IMR-90 (cell line): Measurements from ENCODE around the gene MYH11. TPM values are rescaled to one million over a fixed set of nuclear protein-coding genes. Genes with fewer than 3 reads are reported as not detected.

ENCODE experiments used
- ATAC-seq: fragments of 200-7000 bp; cut with Tn5 transposase; 2 replicates; pipeline ENCODE4 v1.9.1; 2020; ENCODE audit warnings: low read depth, mild to moderate bottlenecking, moderate library complexity
- BruUV-seq: library from RNA; stranded (reverse); fragments of 400-500 nt; replicated peaks from 2 replicates; lab custom pipeline; 2021; lab: Mats Ljungman, UMichigan
- CTCF ChIA-PET: fragments of 300-600 bp; formaldehyde crosslinking; extraction: SDS; loops from one replicate; lab custom pipeline; 2021; ENCODE audit warnings: antibody characterized with exemption; lab: Yijun Ruan, JAX
- POLR2A ChIA-PET: fragments of 300-600 bp; sonication (Branson Sonifier 250); formaldehyde crosslinking; loops from one replicate; lab custom pipeline; 2022; ENCODE audit warnings: antibody characterized with exemption; ENCODE audit not compliant: unreplicated experiment; lab: Charles Lee
- DNase-seq: peaks from one replicate; pipeline ENCODE4 v3.0.0; 2013
- H2AFZ ChIP-seq: replicated peaks from 2 replicates; pipeline ENCODE3; 2013; ENCODE audit warnings: low read length, mild to moderate bottlenecking; ENCODE audit not compliant: poor library complexity
- H2AK5ac ChIP-seq: 2 replicates; pipeline ENCODE4 v1.6.1; 2013; ENCODE audit warnings: low read depth, low read length, inconsistent platforms
- H2AK9ac ChIP-seq: replicated peaks from 2 replicates; pipeline ENCODE3; 2013; ENCODE audit warnings: mild to moderate bottlenecking, low read depth, low read length, moderate library complexity; ENCODE audit not compliant: poor library complexity
- H2BK120ac ChIP-seq: 2 replicates; pipeline ENCODE4 v1.6.1; 2013; ENCODE audit warnings: low read depth, low read length, inconsistent platforms
- H2BK15ac ChIP-seq: 3 replicates; pipeline ENCODE4 v1.6.1; 2013; ENCODE audit warnings: low read depth, low read length, inconsistent platforms
- H2BK20ac ChIP-seq: 2 replicates; pipeline ENCODE4 v1.6.1; 2013; ENCODE audit warnings: low read depth, mild to moderate bottlenecking, inconsistent platforms, low read length, moderate library complexity
- H2BK5ac ChIP-seq: 2 replicates; pipeline ENCODE4 v1.6.1; 2013; ENCODE audit warnings: mild to moderate bottlenecking, low read depth, low read length, inconsistent platforms; ENCODE audit not compliant: poor library complexity, severe bottlenecking
- H3K14ac ChIP-seq: replicated peaks from 2 replicates; pipeline ENCODE4 v1.6.1; 2013; ENCODE audit warnings: low read depth, low read length, inconsistent platforms
- H3K18ac ChIP-seq: 2 replicates; pipeline ENCODE4 v1.6.1; 2013; ENCODE audit warnings: low read depth, low read length, control low read depth
- H3K23ac ChIP-seq: 2 replicates; pipeline ENCODE4 v1.6.1; 2013; ENCODE audit warnings: low read depth, low read length, inconsistent platforms
- H3K27ac ChIP-seq: 2 replicates; pipeline ENCODE4 v1.5.1; 2013; ENCODE audit warnings: mild to moderate bottlenecking, control low read depth, low read length; ENCODE audit not compliant: insufficient read depth
- H3K27me3 ChIP-seq: 2 replicates; pipeline ENCODE4 v1.6.1; 2013; ENCODE audit warnings: low read length; ENCODE audit not compliant: control insufficient read depth, insufficient read depth
- H3K36me3 ChIP-seq: 2 replicates; pipeline ENCODE4 v1.6.1; 2013; ENCODE audit warnings: low read length, mixed read lengths; ENCODE audit not compliant: control insufficient read depth, insufficient read depth
- H3K4ac ChIP-seq: 2 replicates; pipeline ENCODE4 v1.6.1; 2013; ENCODE audit warnings: low read depth, low read length, inconsistent platforms
- H3K4me1 ChIP-seq: 2 replicates; pipeline ENCODE4 v1.6.1; 2013; ENCODE audit warnings: low read length, mixed read lengths; ENCODE audit not compliant: control insufficient read depth, insufficient read depth
- H3K4me2 ChIP-seq: 2 replicates; pipeline ENCODE4 v1.6.1; 2013; ENCODE audit warnings: low read depth, mild to moderate bottlenecking, control low read depth, low read length, moderate library complexity
- H3K4me3 ChIP-seq: 2 replicates; pipeline ENCODE4 v1.5.1; 2013; ENCODE audit warnings: low read depth, mild to moderate bottlenecking, control low read depth, low read length, moderate library complexity; ENCODE audit not compliant: insufficient read depth
- H3K56ac ChIP-seq: 2 replicates; pipeline ENCODE4 v1.6.1; 2013; ENCODE audit warnings: low read length, inconsistent platforms; ENCODE audit not compliant: insufficient read depth; ENCODE audit errors: extremely low read depth
- H3K79me1 ChIP-seq, 2 experiments: 2 replicates each; pipeline ENCODE4 v1.6.1; 2013; ENCODE audit warnings: low read length in 2 of 2, inconsistent platforms in 1 of 2, low read depth in 1 of 2
- H3K9ac ChIP-seq: 2 replicates; pipeline ENCODE4 v1.6.1; 2013; ENCODE audit warnings: low read depth, low read length, control low read depth
- H3K9me1 ChIP-seq: 2 replicates; pipeline ENCODE4 v1.6.1; 2013; ENCODE audit warnings: low read length, inconsistent platforms; ENCODE audit not compliant: insufficient read depth
- H3K9me3 ChIP-seq: 2 replicates; pipeline ENCODE4 v1.6.1; 2013; ENCODE audit warnings: low read length; ENCODE audit not compliant: control insufficient read depth, insufficient read depth
- H4K20me1 ChIP-seq: 2 replicates; pipeline ENCODE4 v1.6.1; 2013; ENCODE audit warnings: low read length, inconsistent platforms; ENCODE audit not compliant: insufficient read depth
- H4K5ac ChIP-seq: 2 replicates; pipeline ENCODE4 v1.6.1; 2013; ENCODE audit warnings: mild to moderate bottlenecking, low read depth, low read length, control low read depth
- H4K8ac ChIP-seq, 2 experiments: 2 replicates each; pipeline ENCODE4 v1.6.1; 2013; ENCODE audit warnings: low read depth in 2 of 2, low read length in 2 of 2, control low read depth in 1 of 2, inconsistent platforms in 1 of 2
- H4K91ac ChIP-seq: 2 replicates; pipeline ENCODE4 v1.6.1; 2013; ENCODE audit warnings: low read depth, low read length, inconsistent platforms; ENCODE audit not compliant: insufficient read depth
- BHLHE40 ChIP-seq: fragments of 150-350 bp; IDR thresholded peaks from 2 replicates; pipeline ENCODE4 v1.6.1; 2016; ENCODE audit warnings: mild to moderate bottlenecking, low read depth, low read length
- CHD1 ChIP-seq: IDR thresholded peaks from 2 replicates; pipeline ENCODE4 v1.6.1; 2012; ENCODE audit warnings: low read depth, low read length, improper control_type of control experiment
- ELK1 ChIP-seq: fragments of 150-350 bp; IDR thresholded peaks from 2 replicates; pipeline ENCODE4 v1.6.1; 2016; ENCODE audit warnings: low read depth, mild to moderate bottlenecking, low read length, moderate library complexity, borderline replicate concordance
- NFE2L2 ChIP-seq: fragments of 150-350 bp; IDR thresholded peaks from 2 replicates; pipeline ENCODE4 v1.6.1; 2016; ENCODE audit warnings: low read depth, mild to moderate bottlenecking, low read length
- RCOR1 ChIP-seq: IDR thresholded peaks from 2 replicates; pipeline ENCODE4 v1.6.1; 2012; ENCODE audit warnings: mild to moderate bottlenecking, low read length, improper control_type of control experiment; ENCODE audit not compliant: insufficient replicate concordance
- WGBS, 2 experiments: methylation state at CpG; one replicate each; pipeline versions ENCODE4 v1.1.5 to v1.1.7; 2013; ENCODE audit warnings: missing lambda C conversion rate in 2 of 2; ENCODE audit not compliant: insufficient read length in 1 of 2; ENCODE audit errors: extremely low coverage in 2 of 2; 5-methylcytosine and 5-hydroxymethylcytosine counted together
- dilution Hi-C: fragments of 300-500 bp; cut with HindIII; formaldehyde crosslinking; loops from one replicate; pipeline ENCODE4 v1.14.3; 2018; ENCODE audit warnings: low sequenced_read_pairs; ENCODE audit not compliant: unreplicated experiment
- in situ Hi-C: fragments of 300-500 bp; cut with MboI; formaldehyde crosslinking; loops from 3 replicates; pipeline ENCODE4 v1.14.3; 2019; ENCODE audit warnings: low sequenced_read_pairs, inconsistent platforms, mixed read lengths
- intact Hi-C: fragments of 100-400 bp; cut with micrococcal nuclease; formaldehyde crosslinking; loops from 2 replicates; pipeline ENCODE4 v1.10.0; 2022
- polyA plus RNA-seq, 3 experiments: library from polyadenylated mRNA; depleted of rRNA; stranded (reverse); fragments of >200 nt; gene quantifications; 2 replicates each; pipeline ENCODE4 v1.2.3, GENCODE V29; 2012; ENCODE audit warnings: low replicate concordance in 1 of 3
- total RNA-seq: library from RNA; depleted of rRNA; stranded (reverse); fragments of >200 nt; gene quantifications from 2 replicates; pipeline ENCODE4 v1.2.3, GENCODE V29; 2012

The MYH11 gene
- total and polyA plus RNA-seq, 2 of the 4 experiments (the other 2 are of a cell fraction): under 0.01 to 0.12 TPM

GRCh38 chr16:15827299-15827698 is 29.5 kb downstream of the MYH11 start:
- Histone ChIP-seq H3K4me3 (no peak overlapping the region), H4K20me1 (no peaks in the 10 kb centered on the region), H3K4ac (no peak overlapping the region), H3K27ac (no peak overlapping the region), H3K27me3 (peaks cover 8% of the 10 kb centered on the region; the same call in 1 of the 2 replicates), H2AK5ac (no peak overlapping the region), H3K9me1 (no peaks in the 10 kb centered on the region), H2BK5ac (no peak overlapping the region), H2AFZ (no peak overlapping the region), H3K36me3 (no peaks in the 10 kb centered on the region), H4K91ac (no peak overlapping the region), H2BK20ac (no peak overlapping the region), H2AK9ac (no peak overlapping the region), H3K18ac (no peak overlapping the region), H3K23ac (no peak overlapping the region), H3K9me3 (no peaks in the 10 kb centered on the region), H3K56ac (no peak overlapping the region), H3K4me1 (peaks cover 3% of the 10 kb centered on the region), H3K4me2 (no peak overlapping the region), H4K5ac (no peak overlapping the region), H3K9ac (no peak overlapping the region), H4K8ac (no peak overlapping the region), H2BK15ac (no peak overlapping the region), H3K14ac (no peak overlapping the region), H3K79me1 (no peaks in the 10 kb centered on the region), H2BK120ac (no peak overlapping the region)
- TF ChIP-seq RCOR1 (no peak), ELK1 (no peak), NFE2L2 (no peak), BHLHE40 (no peak), CHD1 (no peak)
- ATAC-seq (no peak), DNase-seq (no peak)
- in situ Hi-C loops: no loop called here
- 100% methylated on average over 1 of the region's 7 CpGs; no CpG with 5 or more reads in 1 of the 2 experiments for WGBS, 2 experiments
- no TSS peak for BruUV-seq
- intact Hi-C loops: no loop called here
- POLR2A ChIA-PET: no interaction called here
- CTCF ChIA-PET: no interaction called here
- dilution Hi-C loops: no loop called here
